ENCODE data around the gene FNIP2.

GRCh38 chr4:158811216-158811540 lies 42.4 kb downstream of the FNIP2 start:
- no peak for TF ChIP-seq TAF1 (IDR thresholded peaks at IDR 0.05; ENCODE audit: low read depth)
- TF ChIP-seq EP300 (IDR thresholded peaks at IDR 0.05; ENCODE audit: borderline replicate concordance), result no peak
- no peak for TF ChIP-seq ZBTB7A (IDR thresholded peaks at IDR 0.05; ENCODE audit: low read depth)
- no peak for TF ChIP-seq MAX (IDR thresholded peaks at IDR 0.05)
- no peak for TF ChIP-seq EGR1 (IDR thresholded peaks at IDR 0.05)
- TF ChIP-seq TEAD4 (IDR thresholded peaks at IDR 0.05), result no peak
- TF ChIP-seq NFIC (IDR thresholded peaks at IDR 0.05), result no peak
- no peak for TF ChIP-seq YY1 (IDR thresholded peaks at IDR 0.05; ENCODE audit: low read depth)
- TF ChIP-seq, protein P1, sequence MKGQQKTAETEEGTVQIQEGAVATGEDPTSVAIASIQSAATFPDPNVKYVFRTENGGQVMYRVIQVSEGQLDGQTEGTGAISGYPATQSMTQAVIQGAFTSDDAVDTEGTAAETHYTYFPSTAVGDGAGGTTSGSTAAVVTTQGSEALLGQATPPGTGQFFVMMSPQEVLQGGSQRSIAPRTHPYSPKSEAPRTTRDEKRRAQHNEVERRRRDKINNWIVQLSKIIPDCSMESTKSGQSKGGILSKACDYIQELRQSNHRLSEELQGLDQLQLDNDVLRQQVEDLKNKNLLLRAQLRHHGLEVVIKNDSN (IDR thresholded peaks at IDR 0.05), result no peak
- no peak for TF ChIP-seq CREB1 (IDR thresholded peaks at IDR 0.05; ENCODE audit: low read depth)
- TF ChIP-seq, protein P2, sequence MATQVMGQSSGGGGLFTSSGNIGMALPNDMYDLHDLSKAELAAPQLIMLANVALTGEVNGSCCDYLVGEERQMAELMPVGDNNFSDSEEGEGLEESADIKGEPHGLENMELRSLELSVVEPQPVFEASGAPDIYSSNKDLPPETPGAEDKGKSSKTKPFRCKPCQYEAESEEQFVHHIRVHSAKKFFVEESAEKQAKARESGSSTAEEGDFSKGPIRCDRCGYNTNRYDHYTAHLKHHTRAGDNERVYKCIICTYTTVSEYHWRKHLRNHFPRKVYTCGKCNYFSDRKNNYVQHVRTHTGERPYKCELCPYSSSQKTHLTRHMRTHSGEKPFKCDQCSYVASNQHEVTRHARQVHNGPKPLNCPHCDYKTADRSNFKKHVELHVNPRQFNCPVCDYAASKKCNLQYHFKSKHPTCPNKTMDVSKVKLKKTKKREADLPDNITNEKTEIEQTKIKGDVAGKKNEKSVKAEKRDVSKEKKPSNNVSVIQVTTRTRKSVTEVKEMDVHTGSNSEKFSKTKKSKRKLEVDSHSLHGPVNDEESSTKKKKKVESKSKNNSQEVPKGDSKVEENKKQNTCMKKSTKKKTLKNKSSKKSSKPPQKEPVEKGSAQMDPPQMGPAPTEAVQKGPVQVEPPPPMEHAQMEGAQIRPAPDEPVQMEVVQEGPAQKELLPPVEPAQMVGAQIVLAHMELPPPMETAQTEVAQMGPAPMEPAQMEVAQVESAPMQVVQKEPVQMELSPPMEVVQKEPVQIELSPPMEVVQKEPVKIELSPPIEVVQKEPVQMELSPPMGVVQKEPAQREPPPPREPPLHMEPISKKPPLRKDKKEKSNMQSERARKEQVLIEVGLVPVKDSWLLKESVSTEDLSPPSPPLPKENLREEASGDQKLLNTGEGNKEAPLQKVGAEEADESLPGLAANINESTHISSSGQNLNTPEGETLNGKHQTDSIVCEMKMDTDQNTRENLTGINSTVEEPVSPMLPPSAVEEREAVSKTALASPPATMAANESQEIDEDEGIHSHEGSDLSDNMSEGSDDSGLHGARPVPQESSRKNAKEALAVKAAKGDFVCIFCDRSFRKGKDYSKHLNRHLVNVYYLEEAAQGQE (IDR thresholded peaks at IDR 0.05; ENCODE audit: low read depth), result no peak
- TF ChIP-seq CEBPB (IDR thresholded peaks at IDR 0.05), result no peak
- TF ChIP-seq TCF12 (IDR thresholded peaks at IDR 0.05; ENCODE audit: low read depth), result no peak
- no peak for TF ChIP-seq FOXM1 (IDR thresholded peaks at IDR 0.05; ENCODE audit: borderline replicate concordance, low read depth)
